Measurements from ENCODE around the gene SNED1. TPM values are rescaled to one million over a fixed set of nuclear protein-coding genes. Genes with fewer than 3 reads are reported as not detected.

The SNED1 gene
- total and polyA plus RNA-seq, 7 donors, result 0.69 to 37.1 (median 8.3) TPM

GRCh38 chr2:240960971-240961876 lies 37.2 kb upstream of the SNED1 start:
- Histone ChIP-seq H3K27me3 (peaks cover 0 to 43% (median 0%) of the 10 kb centered on the region in 3 donors), H3K9me3 (no peaks in the 10 kb centered on the region), H3K4me3 (no peak overlapping the region), H3K27ac (no peak overlapping the region), H3K36me3 (no peaks in the 10 kb centered on the region), H3K4me1 (peaks cover 0 to 18% (median 13%) of the 10 kb centered on the region in 4 donors)
- intact Hi-C loops (cut with DNase I), result no loop called here
- DNase-seq, result peak; percentile 42
- 71 to 78% methylated on average over 27 of the region's 27 CpGs for WGBS, 2 donors
- TF ChIP-seq POLR2AphosphoS5 (IDR thresholded peaks at IDR 0.05) (no peak), POLR2A (IDR thresholded peaks at IDR 0.05) (no peak), EP300 (IDR thresholded peaks at IDR 0.05) (no peak)
- TF ChIP-seq, protein P1, sequence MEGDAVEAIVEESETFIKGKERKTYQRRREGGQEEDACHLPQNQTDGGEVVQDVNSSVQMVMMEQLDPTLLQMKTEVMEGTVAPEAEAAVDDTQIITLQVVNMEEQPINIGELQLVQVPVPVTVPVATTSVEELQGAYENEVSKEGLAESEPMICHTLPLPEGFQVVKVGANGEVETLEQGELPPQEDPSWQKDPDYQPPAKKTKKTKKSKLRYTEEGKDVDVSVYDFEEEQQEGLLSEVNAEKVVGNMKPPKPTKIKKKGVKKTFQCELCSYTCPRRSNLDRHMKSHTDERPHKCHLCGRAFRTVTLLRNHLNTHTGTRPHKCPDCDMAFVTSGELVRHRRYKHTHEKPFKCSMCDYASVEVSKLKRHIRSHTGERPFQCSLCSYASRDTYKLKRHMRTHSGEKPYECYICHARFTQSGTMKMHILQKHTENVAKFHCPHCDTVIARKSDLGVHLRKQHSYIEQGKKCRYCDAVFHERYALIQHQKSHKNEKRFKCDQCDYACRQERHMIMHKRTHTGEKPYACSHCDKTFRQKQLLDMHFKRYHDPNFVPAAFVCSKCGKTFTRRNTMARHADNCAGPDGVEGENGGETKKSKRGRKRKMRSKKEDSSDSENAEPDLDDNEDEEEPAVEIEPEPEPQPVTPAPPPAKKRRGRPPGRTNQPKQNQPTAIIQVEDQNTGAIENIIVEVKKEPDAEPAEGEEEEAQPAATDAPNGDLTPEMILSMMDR (IDR thresholded peaks at IDR 0.05), result no peak

- no peaks in the 10 kb centered on the region for H3K9me3 ChIP-seq
- H3K4me3 ChIP-seq, result no peak overlapping the region
- no peaks in the 10 kb centered on the region for H3K36me3 ChIP-seq
- intact Hi-C loops (cut with DNase I), result no loop called here
- peaks cover 0 to 18% (median 13%) of the 10 kb centered on the region in 4 donors for H3K4me1 ChIP-seq
- DNase-seq, result no peak
- peaks cover 0 to 38% (median 0%) of the 10 kb centered on the region in 3 donors for H3K27me3 ChIP-seq
- H3K27ac ChIP-seq, result peak overlapping the region in 1 of 4 donors; percentile 31
- 61 to 67% methylated on average over 12 of the region's 12 CpGs for WGBS, 2 donors
- TF ChIP-seq POLR2AphosphoS5 (IDR thresholded peaks at IDR 0.05), result no peak
- no peak for TF ChIP-seq EP300 (IDR thresholded peaks at IDR 0.05)
- TF ChIP-seq, protein P1 (IDR thresholded peaks at IDR 0.05), result no peak
- no peak for TF ChIP-seq POLR2A (IDR thresholded peaks at IDR 0.05)
These were observed 36.5 kb upstream of the SNED1 start for GRCh38 chr2:240961910-240962299.

DNA sequence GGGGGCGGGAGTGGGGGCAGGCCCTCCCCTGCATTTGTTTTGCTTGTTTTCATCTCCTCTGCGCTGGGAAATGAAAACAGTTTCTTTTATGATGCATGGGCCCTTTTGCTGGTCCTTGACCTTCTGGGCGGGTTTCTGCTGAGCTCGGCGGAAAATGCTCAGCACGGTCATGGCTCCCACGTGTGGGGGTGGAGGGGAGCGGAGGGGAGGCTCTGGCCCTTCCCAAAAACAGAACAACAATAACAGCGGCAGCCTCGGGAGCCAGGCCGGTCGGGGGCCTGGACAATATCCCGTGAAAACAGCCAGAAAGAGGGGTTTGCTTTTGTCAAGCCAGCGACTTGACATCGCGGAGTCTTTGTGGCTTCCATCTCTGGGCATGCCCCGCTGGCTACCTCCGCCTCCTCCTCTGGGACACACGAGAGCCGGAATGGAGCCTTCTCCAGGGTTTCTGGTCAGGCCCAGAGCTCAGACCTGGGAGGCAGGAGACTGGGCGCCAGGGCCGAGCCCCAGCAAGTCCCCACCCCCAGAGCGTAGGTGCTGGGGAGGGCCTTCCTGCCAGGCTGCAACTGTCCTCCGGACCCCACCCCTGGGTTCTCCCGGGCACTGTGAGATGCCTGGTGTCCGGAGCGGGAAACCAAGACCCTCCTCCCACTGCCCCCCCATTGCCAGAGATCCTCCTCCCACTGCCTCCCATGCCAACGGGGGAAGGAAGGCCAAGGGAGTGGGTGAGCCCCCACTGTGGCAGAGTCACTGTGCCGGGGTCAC lies 35.9 kb upstream of the SNED1 start:
- Histone ChIP-seq H3K27me3 (peaks cover 0 to 36% (median 0%) of the 10 kb centered on the region in 3 donors), H3K4me3 (no peak overlapping the region), H3K4me1 (peaks cover 0 to 18% (median 13%) of the 10 kb centered on the region in 4 donors), H3K36me3 (no peaks in the 10 kb centered on the region), H3K9me3 (no peaks in the 10 kb centered on the region), H3K27ac (peak overlapping the region in 3 of 4 donors; percentile 14 to 31 (median 16))
- intact Hi-C loops (cut with DNase I), result no loop called here
- 63% methylated on average over 29 of the region's 29 CpGs for WGBS, 2 donors
- TF ChIP-seq POLR2AphosphoS5 (IDR thresholded peaks at IDR 0.05), result peak in 1 of 4 donors; percentile 32
- no peak for TF ChIP-seq EP300 (IDR thresholded peaks at IDR 0.05)
- DNase-seq, result peak; percentile 72

DNA sequence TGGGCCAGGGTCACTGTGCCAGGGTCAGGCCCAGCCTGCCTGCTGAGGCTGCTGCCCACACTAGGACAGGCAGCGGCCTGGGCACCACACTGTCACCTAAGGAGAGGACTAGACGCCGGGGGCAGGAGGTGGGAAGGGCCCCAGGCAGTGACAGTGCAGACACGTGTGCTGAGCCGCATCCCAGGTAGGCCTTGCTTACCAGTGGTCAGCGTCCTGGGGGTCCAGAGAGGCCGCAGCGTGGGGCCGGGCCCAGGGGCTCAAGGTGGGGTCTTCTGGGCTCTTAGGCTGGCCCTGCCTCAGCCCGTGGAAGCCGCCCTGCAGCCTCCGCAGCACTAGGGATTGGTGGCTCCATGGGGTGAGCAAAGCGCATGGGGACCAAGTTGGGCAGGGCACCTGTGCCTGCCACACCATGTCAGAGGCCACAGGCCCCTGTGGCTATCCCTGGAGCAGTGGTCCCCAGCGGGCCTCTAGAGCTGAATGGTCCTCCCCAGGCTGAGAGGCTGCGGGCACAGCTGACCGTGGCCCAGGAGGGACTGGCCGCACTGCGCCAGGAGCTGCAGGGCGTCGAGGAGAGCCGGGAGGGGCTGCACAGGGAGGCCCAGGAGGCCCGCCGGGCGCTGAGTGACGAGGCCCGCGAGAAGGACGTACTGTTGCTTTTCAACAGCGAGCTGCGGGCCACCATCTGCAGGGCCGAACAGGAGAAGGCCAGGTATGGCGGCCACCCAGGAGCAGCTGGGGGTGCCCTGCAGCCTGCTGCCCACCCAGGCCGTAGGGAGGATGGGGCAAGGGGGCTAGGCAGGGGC lies 35.2 kb upstream of the SNED1 start:
- Histone ChIP-seq H3K27ac (peak overlapping the region in 1 of 4 donors; percentile 14), H3K4me1 (peaks cover 0 to 18% (median 13%) of the 10 kb centered on the region in 4 donors), H3K36me3 (no peaks in the 10 kb centered on the region), H3K27me3 (peaks cover 0 to 29% (median 0%) of the 10 kb centered on the region in 3 donors), H3K9me3 (no peaks in the 10 kb centered on the region), H3K4me3 (no peak overlapping the region)
- intact Hi-C loops (cut with DNase I), result no loop called here
- DNase-seq, result no peak
- no peak for TF ChIP-seq POLR2A (IDR thresholded peaks at IDR 0.05)
- no peak for TF ChIP-seq POLR2AphosphoS5 (IDR thresholded peaks at IDR 0.05)
- TF ChIP-seq, protein P1 (IDR thresholded peaks at IDR 0.05), result no peak
- no peak for TF ChIP-seq EP300 (IDR thresholded peaks at IDR 0.05)
- WGBS, 2 donors, result 89 to 92% methylated on average over 33 of the region's 33 CpGs

Measured in sigmoid colon (tissue), 7 donors.